Measurements from ENCODE around the gene UROC1.

GRCh38 chr3:126438746-126439145, 78.8 kb downstream of the UROC1 start:
- no peak for TF ChIP-seq CTCF (IDR thresholded peaks at IDR 0.05; ENCODE audit: insufficient read depth, low read length)
- no peak for TF ChIP-seq GABPA (IDR thresholded peaks at IDR 0.05; ENCODE audit: low read depth)

Measured in HL-60 (cell line).